SJSA1 (cell line): Measurements from ENCODE around the gene ATP5MC3. TPM values are rescaled to one million over a fixed set of nuclear protein-coding genes. Genes with fewer than 3 reads are reported as not detected.

ENCODE experiments used
- DNase-seq, 2 experiments: peaks; one replicate each; pipeline ENCODE4 v3.0.0-alpha.2; 2015 to 2020; ENCODE audit warnings: low spot score in 2 of 2, low read depth in 1 of 2
- H3K27ac ChIP-seq: fragments of 250-450 bp; sonication (Bioruptor Pico); 2 replicates; pipeline ENCODE4 v1.5.1; 2020; ENCODE audit warnings: mild to moderate bottlenecking, moderate library complexity
- H3K27me3 ChIP-seq: fragments of 250-450 bp; sonication (Bioruptor Pico); replicated peaks from 2 replicates; pipeline ENCODE4 v1.5.1; 2020; ENCODE audit warnings: mild to moderate bottlenecking, moderate library complexity
- H3K36me3 ChIP-seq: fragments of 250-450 bp; sonication (Bioruptor Pico); 2 replicates; pipeline ENCODE4 v1.5.1; 2020; ENCODE audit warnings: mild to moderate bottlenecking
- H3K4me1 ChIP-seq: fragments of 250-450 bp; sonication (Bioruptor Pico); replicated peaks from 2 replicates; pipeline ENCODE4 v1.6.1; 2021; ENCODE audit warnings: mild to moderate bottlenecking
- H3K4me3 ChIP-seq: fragments of 250-450 bp; sonication (Bioruptor Pico); 2 replicates; pipeline ENCODE4 v1.5.1; 2020; ENCODE audit warnings: mild to moderate bottlenecking
- H3K9me3 ChIP-seq: fragments of 250-450 bp; sonication (Bioruptor Pico); replicated peaks from 2 replicates; pipeline ENCODE4 v1.5.1; 2020; ENCODE audit warnings: mild to moderate bottlenecking
- total RNA-seq: library from RNA; depleted of rRNA; stranded (reverse); fragments of >200 nt; shearing (Covaris generic); gene quantifications from 2 replicates; pipeline ENCODE4 v1.2.3, GENCODE V29; 2014

The ATP5MC3 gene
- total RNA-seq, 1 experiment from 2014 or later, result 374 TPM

- Histone ChIP-seq H3K4me3 (no peak overlapping the region), H3K9me3 (no peaks in the 10 kb centered on the region), H3K36me3 (peaks cover 28% of the 10 kb centered on the region), H3K27ac (no peak overlapping the region), H3K4me1 (peaks cover 9% of the 10 kb centered on the region), H3K27me3 (no peaks in the 10 kb centered on the region)
- DNase-seq, result no peak
Measured at GRCh38 chr2:175183674-175184073, 2.2 kb upstream of the ATP5MC3 start.

DNA sequence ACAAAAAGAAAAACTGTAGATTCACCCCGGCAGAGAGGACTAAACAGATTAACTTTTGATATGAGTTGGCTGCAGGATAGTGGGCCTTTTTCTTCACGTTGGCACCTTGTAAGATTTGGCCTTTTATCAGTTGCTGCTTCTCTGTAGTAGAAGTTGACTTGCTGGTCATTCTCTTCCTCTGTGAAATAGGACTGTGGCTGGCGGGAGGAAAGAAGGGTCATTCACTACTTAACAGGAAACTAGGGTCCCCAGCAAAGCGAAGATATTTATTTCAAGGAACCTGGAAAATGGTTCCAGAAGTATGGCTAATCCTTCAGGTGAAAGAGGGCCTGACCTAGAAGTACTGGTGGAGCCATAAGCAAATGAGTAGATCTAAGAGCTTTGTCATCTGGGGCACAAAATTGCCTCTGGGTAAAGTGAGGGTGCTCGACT lies 383 bp upstream of the ATP5MC3 start:
- peak overlapping the region; percentile 80 for H3K4me3 ChIP-seq
- no peaks in the 10 kb centered on the region for H3K27me3 ChIP-seq
- peaks cover 46% of the 10 kb centered on the region for H3K36me3 ChIP-seq
- H3K9me3 ChIP-seq, result no peaks in the 10 kb centered on the region
- DNase-seq, result no peak
- H3K4me1 ChIP-seq, result peaks cover 9% of the 10 kb centered on the region
- no peak overlapping the region for H3K27ac ChIP-seq

- DNase-seq, result peak; percentile 48 to 59
- peaks cover 18% of the 10 kb centered on the region for H3K4me1 ChIP-seq
- peaks cover 54% of the 10 kb centered on the region for H3K36me3 ChIP-seq
- H3K27me3 ChIP-seq, result no peaks in the 10 kb centered on the region
- no peaks in the 10 kb centered on the region for H3K9me3 ChIP-seq
- peak overlapping the region; percentile 14 for H3K27ac ChIP-seq
- peak overlapping the region; percentile 80 for H3K4me3 ChIP-seq
Measured at GRCh38 chr2:175180701-175181103, 808 bp downstream of the ATP5MC3 start.

DNA sequence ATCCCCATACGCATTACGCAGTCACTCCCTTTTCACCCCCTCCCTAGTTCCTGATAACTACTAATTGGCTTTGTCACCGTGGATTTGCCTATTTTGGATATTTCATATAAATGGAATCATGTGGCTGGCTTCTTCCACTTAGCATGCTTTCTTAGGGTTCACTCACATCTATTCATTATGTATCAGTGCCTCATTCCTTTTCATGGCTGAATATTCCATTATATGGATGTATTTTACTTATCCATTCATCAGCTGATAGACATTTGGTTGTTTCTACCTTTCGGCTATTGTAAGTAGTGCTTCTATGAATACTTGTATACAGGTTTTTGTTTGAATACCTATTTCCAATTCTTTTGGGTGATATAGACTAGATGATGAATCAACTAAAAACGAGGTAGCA lies 4.9 kb downstream of the ATP5MC3 start:
- no peak overlapping the region for H3K4me3 ChIP-seq
- H3K9me3 ChIP-seq, result no peaks in the 10 kb centered on the region
- H3K4me1 ChIP-seq, result peaks cover 16% of the 10 kb centered on the region
- H3K27me3 ChIP-seq, result no peaks in the 10 kb centered on the region
- H3K27ac ChIP-seq, result no peak overlapping the region
- DNase-seq, result no peak
- H3K36me3 ChIP-seq, result peaks cover 65% of the 10 kb centered on the region

- Histone ChIP-seq H3K27me3 (no peaks in the 10 kb centered on the region), H3K36me3 (peaks cover 59% of the 10 kb centered on the region), H3K9me3 (no peaks in the 10 kb centered on the region), H3K4me1 (peaks cover 16% of the 10 kb centered on the region), H3K27ac (0 out of 2 replicates have a peak overlapping the region, but pooled peaks have one; percentile 5), H3K4me3 (no peak overlapping the region)
- peak in 1 of 2 experiments; percentile 46 for DNase-seq
Measured at GRCh38 chr2:175175896-175176295, 5.6 kb downstream of the ATP5MC3 start.

GRCh38 chr2:175175320-175175719 lies 6.2 kb downstream of the ATP5MC3 start:
- no peaks in the 10 kb centered on the region for H3K9me3 ChIP-seq

GRCh38 chr2:175170659-175171304 lies 10.7 kb downstream of the ATP5MC3 start:
- peaks cover 13% of the 10 kb centered on the region for H3K4me1 ChIP-seq
- no peak for DNase-seq
- no peaks in the 10 kb centered on the region for H3K9me3 ChIP-seq
- peaks cover 19% of the 10 kb centered on the region for H3K36me3 ChIP-seq
- H3K27ac ChIP-seq, result no peak overlapping the region
- H3K27me3 ChIP-seq, result no peaks in the 10 kb centered on the region
- no peak overlapping the region for H3K4me3 ChIP-seq

More at GRCh38 chr2:175175320-175175719, 6.2 kb downstream of the ATP5MC3 start:
- peaks cover 13% of the 10 kb centered on the region for H3K4me1 ChIP-seq
- H3K27me3 ChIP-seq, result no peaks in the 10 kb centered on the region
- DNase-seq, result no peak
- H3K36me3 ChIP-seq, result peaks cover 53% of the 10 kb centered on the region
- no peak overlapping the region for H3K4me3 ChIP-seq
- peak overlapping the region; percentile 5; the same call in 1 of the 2 replicates for H3K27ac ChIP-seq

DNA sequence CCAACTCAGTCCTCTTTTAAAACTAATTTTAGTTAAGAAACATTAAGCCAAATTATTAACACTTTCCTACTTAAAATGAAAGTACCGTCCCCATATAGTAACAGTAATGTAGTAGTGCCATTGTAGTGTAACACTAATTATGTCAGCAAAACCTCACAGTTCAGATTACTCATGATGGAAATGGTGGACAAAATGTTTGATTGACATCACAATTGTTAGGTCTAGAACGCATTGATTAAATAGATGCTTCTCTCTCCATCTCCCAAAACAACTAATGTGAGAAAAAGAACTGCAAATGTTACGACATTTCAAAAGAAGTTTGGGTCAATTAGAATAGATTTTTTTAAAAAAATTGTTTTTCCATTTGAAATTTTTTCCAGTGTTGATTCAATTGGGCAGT lies 12.3 kb downstream of the ATP5MC3 start:
- Histone ChIP-seq H3K27ac (no peak overlapping the region), H3K4me1 (peaks cover 10% of the 10 kb centered on the region), H3K36me3 (peaks cover 7% of the 10 kb centered on the region), H3K9me3 (no peaks in the 10 kb centered on the region), H3K27me3 (no peaks in the 10 kb centered on the region), H3K4me3 (peak overlapping the region; percentile 81)
- no peak for DNase-seq

DNA sequence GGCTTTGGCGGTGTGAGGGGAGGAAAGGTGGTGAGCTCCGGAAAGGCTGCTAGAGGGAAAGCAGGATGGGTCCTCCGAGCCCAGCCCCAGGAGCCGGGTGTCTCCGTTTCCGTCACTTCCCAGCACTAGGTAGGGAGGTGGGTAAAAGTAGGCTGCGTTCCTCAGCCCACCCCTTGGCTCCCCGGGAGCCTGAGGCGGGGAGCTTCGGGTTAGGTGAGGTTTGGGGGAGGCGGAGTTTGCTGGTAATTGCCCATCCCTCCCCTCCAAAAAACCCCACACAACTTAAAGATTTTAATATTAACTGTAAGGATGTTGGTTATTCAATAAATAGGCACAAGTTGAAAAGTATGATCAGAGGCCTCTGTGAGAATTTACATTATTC lies 13.0 kb downstream of the ATP5MC3 start:
- Histone ChIP-seq H3K4me3 (peak overlapping the region; percentile 81), H3K36me3 (peaks cover 7% of the 10 kb centered on the region), H3K4me1 (peaks cover 10% of the 10 kb centered on the region), H3K9me3 (no peaks in the 10 kb centered on the region), H3K27me3 (no peaks in the 10 kb centered on the region), H3K27ac (peak overlapping the region; percentile 36)
- DNase-seq, result no peak

GRCh38 chr2:175167792-175168563 lies 13.5 kb downstream of the ATP5MC3 start, which contains the start of gene ATF2:
TSS of gene ATF2 (minus strand) at chr2:175168203. CDS start at chr2:175136443, 31,760 bp downstream.
- peak within 1 kb of the TSS; percentile 84 for H3K27ac ChIP-seq
- H3K27me3 ChIP-seq, result no peaks in the 10 kb centered on the region
- DNase-seq, result peak; percentile 99 to 100
- H3K4me1 ChIP-seq, result peaks cover 10% of the 10 kb centered on the region
- H3K9me3 ChIP-seq, result no peaks in the 10 kb centered on the region
- peak within 1 kb of the TSS; percentile 81 for H3K4me3 ChIP-seq
- peaks cover 9% of the 10 kb centered on the region for H3K36me3 ChIP-seq

- H3K36me3 ChIP-seq, result peaks cover 9% of the 10 kb centered on the region
- DNase-seq, result peak in 1 of 2 experiments; percentile 55
- peak overlapping the region; percentile 84 for H3K27ac ChIP-seq
- H3K4me1 ChIP-seq, result peaks cover 10% of the 10 kb centered on the region
- H3K9me3 ChIP-seq, result no peaks in the 10 kb centered on the region
- peak overlapping the region; percentile 81 for H3K4me3 ChIP-seq
- H3K27me3 ChIP-seq, result no peaks in the 10 kb centered on the region
Measured at GRCh38 chr2:175167076-175167791, 14.3 kb downstream of the ATP5MC3 start.

DNA sequence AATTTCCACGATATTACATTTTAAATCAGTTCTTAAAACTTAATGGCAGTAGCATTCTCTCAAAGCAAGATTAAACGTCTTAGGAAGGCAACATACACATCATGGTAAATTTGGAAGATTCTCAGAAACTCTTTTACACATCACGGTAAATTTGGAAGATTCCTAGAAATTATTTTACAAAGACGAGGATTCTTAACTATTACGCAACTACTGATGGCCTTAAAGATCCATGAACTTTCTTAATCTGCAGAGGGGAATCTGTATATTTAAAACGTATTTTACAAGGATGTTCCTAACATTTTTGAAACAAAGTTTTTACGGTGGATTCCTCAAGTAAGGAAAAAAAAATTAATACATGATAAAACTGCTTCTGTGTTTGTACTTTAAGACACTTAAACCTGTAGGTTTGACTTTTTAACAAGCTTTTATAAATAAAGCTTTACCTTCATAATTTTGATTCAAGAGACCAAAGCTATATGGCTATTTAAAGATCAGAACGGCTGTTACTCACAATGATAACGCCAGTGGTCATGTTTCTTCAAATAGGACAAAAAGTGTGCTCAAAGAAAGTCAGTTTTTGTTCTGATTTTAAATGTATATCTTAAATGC lies 15.2 kb downstream of the ATP5MC3 start:
- Histone ChIP-seq H3K27me3 (no peaks in the 10 kb centered on the region), H3K36me3 (peaks cover 9% of the 10 kb centered on the region), H3K27ac (no peak overlapping the region), H3K4me3 (peak overlapping the region; percentile 81), H3K4me1 (peaks cover 10% of the 10 kb centered on the region), H3K9me3 (no peaks in the 10 kb centered on the region)
- DNase-seq, result no peak

GRCh38 chr2:175164235-175164634 lies 17.3 kb downstream of the ATP5MC3 start:
- DNase-seq, result no peak
- peaks cover 9% of the 10 kb centered on the region for H3K36me3 ChIP-seq
- no peak overlapping the region for H3K4me3 ChIP-seq
- H3K27ac ChIP-seq, result no peak overlapping the region
- peaks cover 10% of the 10 kb centered on the region for H3K4me1 ChIP-seq
- H3K27me3 ChIP-seq, result no peaks in the 10 kb centered on the region
- no peaks in the 10 kb centered on the region for H3K9me3 ChIP-seq
